HG02642 (cell line): ENCODE results near the gene POF1B.
A peak's percentile ranks its signal among the peaks of the same experiment; 100 is the strongest.
"Not testable (repeated sequence)": the region's sequence is repeated elsewhere in the genome, so short reads cannot be mapped to it uniquely, and the experiment has no call there.

Experiments used
- ATAC-seq: cut with Tn5 transposase; IDR thresholded peaks from one replicate; pipeline ENCODE4 v1.9.1; 2021; ENCODE audit warnings: mild to moderate bottlenecking; ENCODE audit not compliant: unreplicated experiment, poor library complexity

Gene POF1B, protein sequence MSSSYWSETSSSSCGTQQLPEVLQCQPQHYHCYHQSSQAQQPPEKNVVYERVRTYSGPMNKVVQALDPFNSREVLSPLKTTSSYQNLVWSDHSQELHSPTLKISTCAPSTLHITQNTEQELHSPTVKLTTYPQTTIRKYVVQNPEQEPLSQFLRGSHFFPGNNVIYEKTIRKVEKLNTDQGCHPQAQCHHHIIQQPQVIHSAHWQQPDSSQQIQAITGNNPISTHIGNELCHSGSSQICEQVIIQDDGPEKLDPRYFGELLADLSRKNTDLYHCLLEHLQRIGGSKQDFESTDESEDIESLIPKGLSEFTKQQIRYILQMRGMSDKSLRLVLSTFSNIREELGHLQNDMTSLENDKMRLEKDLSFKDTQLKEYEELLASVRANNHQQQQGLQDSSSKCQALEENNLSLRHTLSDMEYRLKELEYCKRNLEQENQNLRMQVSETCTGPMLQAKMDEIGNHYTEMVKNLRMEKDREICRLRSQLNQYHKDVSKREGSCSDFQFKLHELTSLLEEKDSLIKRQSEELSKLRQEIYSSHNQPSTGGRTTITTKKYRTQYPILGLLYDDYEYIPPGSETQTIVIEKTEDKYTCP

DNA sequence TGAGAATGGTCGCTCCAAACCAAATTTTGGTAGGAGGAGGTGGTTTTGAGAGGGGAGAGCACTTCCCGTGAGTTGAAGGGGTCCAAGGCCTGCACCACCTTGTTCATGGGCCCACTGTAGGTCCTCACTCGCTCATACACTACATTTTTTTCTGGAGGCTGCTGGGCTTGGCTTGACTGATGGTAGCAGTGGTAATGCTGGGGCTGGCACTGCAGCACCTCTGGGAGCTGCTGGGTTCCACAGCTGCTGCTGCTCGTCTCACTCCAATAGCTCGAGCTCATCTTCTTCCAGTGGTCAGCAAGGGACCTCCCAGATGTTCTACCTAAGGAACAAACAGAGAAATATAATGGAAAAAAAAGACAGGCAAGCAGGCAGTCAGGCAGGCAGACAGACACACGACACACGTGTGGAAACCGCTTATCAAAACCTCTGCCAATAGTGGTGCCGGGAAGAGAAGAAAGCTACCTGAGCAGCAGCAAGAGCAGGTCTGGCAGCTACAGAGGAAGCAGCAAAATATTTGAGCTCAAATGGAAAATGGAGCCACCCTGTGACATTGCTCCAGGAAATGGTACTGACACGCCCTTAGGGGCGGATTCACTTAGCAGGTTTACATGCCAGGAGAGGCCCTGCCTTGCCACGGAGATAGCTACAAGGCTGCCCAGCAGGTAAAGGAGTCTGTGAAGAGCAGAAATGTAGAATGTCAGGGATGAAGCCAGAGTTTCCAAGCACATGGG, at the start of gene POF1B:
Gene POF1B (minus strand): TSS at position 492 of the 734 bp plus-strand sequence. CDS start 211 bp downstream, at position 281.
- ATAC-seq: peak; percentile 68

DNA sequence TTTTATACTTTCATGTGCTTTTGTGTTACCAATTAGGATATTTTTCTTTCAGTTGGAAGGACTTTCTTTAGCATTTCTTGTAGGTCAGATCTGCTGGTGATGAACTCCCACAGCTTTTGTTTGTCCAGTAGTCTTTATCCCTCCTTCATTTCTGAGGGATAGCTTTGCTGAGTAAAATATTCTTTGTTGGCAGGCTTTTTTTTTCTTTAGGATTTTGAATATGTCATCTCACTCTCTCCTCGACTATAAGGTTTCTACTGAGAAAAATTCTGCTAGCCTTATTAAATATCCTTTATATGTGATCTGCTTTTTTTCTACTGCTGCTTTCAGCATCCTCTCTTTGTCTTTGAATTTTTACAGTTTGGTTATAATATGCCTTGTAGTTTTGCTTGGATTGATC, 49.6 kb upstream of the POF1B start:
- ATAC-seq: no peak

DNA sequence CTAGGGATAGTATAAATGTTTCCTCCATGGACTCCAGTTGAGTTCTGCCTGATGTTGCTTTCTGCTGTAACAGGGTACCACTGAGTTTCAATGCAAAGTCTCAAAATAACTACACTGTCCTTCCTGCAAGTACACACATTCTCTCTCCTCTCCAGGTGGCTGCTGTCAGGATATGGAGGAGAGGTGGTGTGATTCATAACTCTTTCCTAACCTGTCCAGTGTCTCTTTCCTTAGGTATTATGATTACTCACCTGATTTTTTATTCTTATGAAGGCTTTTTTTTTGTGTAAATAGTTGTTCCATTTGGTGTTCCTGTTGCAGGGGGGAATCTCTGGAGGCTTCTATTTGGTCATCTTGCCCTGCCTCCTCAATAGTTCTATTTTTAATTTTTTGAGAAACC, 39.8 kb upstream of the POF1B start:
- no peak for ATAC-seq

DNA sequence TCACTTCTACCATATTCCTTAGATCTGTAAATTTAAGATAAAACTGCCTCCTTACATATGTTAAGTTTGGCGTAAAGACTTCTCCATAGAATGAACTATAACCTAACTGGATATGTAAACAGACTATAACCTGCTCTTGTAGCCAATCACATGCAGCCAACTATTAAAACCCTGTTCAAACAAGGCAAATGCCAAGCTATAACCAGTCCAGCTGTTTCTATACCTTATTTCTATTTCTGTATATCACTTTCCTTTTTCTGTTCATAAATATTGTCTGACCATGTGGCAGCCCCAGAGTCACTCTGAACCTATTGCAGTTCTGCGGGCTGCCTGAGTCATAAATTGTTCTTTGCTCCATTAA, 12.4 kb upstream of the POF1B start:
- no peak for ATAC-seq

DNA sequence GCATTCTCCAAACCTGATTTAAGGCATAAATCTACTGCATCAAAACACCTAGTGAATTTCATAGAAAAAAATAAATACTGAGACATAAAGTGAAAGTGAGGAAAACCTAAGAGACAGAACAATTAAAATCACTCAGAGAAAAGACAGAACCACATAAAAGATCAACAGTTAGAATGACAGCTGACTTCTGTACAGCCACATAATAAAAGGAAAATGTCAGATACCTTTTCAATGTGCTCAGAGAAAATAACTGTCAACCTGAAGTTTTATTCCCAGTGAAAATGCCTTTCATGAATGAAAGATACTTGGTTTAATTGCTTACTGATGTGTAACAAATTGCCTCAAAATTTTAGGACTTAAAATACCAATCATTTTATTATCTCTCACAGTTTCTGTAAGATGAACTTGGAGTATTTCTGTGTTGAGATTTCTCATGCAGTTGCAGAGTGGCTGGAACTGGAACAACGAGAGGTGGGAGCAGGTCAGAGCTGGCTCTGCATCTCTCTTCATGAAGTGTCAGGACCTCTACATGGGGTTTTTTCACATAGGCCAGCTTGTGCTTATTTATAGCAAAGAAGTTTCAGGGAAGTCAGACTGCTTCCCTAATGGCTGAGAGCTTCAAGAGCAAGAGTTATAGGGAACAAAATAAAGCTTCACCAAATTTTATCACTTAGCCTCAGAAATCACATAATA, 11.9 kb upstream of the POF1B start:
- ATAC-seq: no peak

DNA sequence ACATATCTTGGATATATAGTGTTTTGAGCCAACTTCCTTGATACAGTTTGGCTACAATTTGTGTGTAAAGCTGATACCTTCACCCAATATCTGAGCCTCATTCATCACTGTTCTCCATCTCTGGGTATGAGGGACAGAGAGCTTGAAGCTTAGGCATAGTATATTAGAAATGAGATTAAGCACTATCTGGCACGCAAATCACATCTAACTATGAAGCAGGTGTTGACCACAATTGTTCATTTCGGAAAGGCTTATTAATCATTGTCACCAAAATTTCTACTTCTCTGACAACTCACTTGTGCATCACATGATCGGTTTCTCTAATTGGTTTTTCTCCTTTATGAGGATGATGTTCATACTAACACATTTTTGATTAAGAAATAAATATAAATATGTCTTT, 2.1 kb upstream of the POF1B start:
- no peak for ATAC-seq

DNA sequence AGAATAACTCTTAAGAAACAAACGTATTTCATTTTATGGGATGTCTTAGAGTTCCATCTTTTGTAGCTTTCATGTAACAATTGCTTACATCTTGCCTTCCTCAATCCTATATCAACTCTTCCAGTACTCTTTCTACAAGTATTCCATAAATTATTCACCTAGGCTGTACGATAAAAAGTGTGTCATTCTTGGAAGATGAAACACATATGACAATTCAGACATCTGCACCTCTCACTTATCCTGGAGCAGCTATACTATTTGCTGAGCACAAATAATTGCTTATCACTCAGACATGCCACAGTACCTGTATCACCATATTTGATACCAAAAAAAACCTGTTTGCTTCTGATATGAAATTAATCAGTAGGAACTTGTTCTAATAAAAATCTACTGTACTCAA, 1.0 kb downstream of the POF1B start:
- ATAC-seq: no peak

DNA sequence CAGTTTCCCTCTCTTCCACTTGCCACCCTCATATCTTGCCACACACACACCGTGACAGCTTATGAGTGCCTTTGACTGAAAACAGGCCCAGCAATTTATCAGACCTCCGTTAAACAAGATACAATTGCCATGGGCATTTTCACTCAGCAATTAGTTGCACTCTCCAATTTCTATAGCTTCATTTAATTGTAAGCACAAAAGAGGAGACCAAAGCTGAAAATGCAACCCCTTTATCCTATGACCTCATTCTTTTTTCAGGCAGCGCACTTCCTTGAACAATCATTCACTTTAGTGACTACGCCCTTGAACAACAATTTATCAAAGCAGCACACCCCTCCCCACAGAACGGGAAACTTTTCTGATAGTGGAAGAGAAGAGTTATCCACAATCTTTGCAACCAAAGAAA, 4.1 kb downstream of the POF1B start:
- no peak for ATAC-seq

DNA sequence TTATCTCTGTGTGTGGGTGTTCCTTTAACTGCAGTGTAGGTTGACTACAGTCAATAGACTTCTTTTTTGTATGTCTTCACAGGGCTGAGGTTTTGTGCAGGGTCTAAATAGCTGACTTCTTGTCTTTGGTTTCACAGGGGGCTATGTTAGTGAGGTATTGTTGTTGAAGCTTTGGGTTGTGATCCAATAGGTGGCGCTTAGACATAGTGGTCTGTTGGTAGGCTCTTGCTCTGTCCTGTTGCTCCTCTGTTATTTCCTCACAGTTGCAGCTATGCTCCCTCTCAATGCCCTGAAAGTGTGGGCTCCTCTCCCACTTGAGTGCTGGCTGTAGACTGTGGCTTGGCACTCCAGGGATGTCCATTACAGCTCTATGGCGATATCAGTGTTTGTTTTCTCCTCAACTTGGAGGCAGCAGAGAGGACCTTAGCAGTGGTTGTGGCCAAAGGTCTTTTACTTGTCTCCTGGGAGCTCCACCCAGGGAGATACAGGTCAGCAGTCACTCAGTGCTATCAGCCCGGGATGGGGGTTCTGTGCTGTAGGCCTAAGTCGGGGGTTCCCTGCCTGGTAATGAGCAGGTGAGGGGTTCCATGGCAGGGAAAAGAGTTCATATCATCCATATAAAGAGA, 14.0 kb downstream of the POF1B start:
- ATAC-seq: no peak

DNA sequence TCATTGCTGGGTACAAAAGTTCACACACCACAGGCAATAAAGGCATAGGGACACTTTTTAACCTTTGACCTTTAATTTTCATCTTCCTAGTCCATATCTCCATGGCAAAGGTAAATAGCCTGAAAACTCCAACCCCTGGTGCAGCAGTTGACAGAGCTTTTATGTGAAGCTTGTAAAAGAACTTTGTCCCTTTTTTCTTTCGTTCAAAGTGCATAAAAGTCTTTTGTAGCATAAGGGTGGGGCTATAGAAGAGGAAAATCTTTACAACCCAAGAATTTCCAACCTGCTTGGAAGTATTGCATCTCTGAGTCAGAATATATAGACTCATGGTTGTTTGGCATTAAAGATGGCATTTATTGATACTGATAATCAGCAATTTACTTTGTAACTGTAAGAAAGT, 20.4 kb downstream of the POF1B start:
- no peak for ATAC-seq

DNA sequence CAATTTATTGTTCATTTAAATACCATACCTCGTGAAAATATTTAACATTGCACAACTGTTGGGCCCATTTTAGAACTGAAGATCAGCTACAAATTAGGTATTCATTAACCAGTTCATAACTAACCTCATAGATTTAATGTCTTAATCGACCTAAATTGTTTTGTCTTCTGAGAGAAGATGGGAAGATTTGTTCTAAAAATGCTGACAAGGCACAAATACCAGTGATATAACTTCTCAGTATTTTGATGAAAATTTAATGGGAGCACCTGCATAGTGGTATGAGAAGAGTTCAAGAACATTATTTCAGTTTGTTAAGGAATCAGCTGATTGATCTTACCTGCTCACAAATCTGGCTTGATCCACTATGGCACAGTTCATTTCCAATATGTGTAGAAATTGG, 33.9 kb downstream of the POF1B start:
- no peak for ATAC-seq

DNA sequence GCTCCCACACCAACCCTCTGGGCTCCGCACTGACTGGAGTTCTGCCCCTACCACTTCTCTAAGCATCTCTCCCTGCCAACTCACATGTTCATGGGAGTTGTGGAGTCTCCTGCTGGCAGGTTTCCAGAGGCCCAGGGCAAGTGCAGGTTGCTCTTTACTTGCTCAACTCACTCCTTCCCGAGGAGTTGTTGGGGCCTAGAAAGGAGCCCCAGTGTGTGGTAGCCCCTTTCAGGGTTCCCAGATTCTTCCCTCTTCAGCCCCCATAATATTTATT, 52.5 kb downstream of the POF1B start:
- ATAC-seq: no peak

DNA sequence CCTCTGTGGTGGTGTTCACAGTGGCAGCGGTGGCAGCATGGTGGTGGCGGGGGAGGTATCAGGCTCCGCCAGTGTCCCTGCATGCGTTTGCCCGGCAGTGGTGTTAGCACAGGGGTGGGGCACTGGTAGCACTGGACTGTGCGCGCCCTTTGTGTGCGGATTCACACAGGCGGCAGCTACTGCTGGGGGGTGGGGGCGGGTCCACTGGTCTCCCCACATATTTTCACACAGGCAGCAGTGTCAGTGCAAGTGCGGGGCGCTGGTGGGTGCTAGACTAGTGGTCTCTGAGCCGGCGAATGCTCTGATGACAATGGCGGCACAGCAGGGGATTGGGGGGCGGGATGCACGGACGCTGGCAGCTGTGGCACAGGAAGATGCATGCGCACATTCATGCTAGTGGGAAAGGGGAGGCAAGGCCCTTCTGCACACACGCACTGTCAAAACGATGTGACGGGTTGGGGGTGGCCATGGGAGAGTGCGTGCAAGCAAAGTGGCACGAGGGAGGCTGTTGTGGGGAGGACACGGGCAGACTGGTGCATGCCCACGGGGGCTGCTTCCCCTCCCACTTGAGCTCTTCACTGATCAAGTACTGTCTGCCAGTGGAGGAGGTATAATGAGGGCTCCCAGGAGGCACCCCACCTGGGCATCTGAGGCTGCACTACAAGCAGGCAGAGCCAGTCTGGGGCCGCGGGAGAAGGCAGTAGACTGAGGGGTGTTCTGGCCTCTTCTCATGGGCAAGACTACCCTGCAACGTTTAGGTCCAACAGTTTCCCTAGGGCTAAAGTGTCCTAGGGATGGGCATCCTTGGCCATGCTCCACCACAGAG, 53.0 kb downstream of the POF1B start:
- no peak for ATAC-seq

DNA sequence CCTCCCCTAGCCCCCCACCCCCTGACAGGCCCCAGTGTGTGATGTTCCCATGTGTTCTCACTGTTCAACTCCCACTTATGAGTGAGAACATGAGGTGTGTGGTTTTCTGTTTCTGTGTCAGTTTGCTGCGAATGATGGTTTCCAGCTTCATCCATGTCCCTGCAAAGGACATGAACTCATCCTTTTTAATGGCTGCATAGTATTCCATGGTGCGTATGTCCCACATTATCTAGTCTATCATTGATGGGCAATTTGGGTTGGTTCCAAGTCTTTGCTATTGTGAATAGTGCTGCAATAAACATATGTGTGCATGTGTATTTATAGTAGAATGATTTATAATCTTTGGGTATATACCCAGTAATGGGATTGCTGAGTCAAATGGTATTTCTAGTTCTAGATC, 68.1 kb downstream of the POF1B start:
- not testable (repeated sequence) for ATAC-seq

DNA sequence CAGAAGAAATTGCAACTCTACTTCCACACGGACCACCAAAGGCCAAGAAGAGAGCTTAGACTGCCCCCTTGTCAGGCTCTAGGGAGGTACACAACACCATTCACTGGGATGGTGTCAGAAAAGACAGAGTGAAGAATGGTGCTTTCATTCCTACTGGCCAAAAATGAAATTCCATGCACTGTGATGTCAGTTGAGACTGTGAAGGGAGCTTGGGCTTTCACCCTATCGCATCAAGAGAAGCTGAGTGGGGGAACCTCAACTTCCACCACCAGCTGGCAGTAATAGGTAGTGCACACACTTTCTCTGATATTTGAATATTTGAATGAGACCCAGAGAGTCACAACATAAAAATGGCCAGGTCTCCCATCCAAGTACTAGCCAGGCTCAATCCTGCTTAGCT, 69.7 kb downstream of the POF1B start:
- ATAC-seq: no peak

DNA sequence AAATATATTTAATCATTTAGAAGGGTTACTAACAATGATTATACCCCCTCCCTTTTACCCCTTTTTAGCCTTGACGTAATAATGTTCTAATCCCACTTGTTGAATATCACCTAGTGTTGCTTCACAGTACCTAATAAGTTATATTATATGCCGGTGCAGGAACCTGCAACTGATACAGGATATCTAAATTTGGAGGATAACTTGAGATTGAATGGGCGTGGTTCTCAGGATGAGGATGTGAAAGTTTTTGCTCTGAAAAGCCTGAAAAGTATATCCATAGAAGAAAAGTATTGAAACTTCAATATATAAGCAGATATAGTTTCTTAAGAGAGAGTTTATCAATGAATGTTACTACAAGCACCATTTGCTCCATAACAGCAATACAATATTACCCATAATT, 75.9 kb downstream of the POF1B start:
- no peak for ATAC-seq

DNA sequence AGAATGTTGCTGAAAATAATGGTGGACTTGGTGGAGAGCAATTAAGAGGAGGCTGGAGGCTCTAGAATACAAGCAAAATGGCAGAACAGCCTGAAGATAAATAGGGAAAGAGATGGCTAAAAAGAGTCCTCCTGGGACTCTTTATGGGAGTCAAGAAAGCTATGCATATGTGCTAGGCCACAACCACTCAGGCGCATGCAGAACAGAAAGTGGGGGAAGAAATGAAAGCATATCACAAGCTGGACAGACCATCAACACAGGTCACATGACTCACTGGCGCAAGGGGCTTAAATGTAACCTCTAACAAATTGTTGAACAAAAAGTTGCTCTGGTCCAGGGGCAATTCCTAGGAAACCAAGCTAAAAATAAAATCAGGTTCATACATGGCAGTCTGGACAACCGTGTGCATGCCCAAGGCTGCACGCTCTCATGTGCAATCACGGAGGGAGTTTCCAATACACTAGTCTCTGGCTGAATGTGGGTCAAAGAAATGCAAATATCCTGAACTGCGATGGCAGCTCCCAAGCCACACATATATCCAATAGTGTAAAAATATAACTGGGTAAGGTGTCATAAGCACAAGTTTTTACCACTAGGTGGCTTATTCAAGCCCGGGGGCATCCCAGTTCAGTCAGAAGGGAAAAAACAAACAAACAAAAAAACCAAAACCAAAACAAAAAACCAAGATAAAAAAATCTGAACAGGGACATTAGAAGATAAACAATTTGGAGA, 90.3 kb downstream of the POF1B start:
- ATAC-seq: no peak

DNA sequence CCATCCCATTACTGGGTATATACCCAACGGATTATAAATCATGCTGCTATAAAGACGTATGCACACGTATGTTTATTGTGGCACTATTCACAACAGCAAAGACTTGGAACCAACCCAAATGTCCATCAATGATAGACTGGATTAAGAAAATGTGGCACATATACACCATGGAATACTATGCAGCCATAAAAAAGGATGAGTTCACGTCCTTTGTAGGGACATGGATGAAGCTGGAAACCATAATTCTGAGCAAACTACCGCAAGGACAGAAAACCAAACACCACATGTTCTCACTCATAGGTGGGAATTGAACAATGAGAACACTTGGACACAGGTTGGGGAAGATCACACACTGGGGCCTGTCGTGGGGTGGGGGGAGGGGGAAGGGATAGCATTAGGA, 94.2 kb downstream of the POF1B start:
- ATAC-seq: not testable (repeated sequence)
